OCI-LY3 (cell line): ENCODE measurements around the gene B9D2.
A peak's percentile ranks its signal among the peaks of the same experiment; 100 is the strongest.

Experiments used
- H2AFZ ChIP-seq: fragments of 200-600, 300-600 bp; shearing (Covaris generic); 2 replicates; pipeline ENCODE4 v1.6.0; 2014; ENCODE audit warnings: antibody characterized with exemption, low read depth, low read length
- H3K27ac ChIP-seq: fragments of 200-600, 300-600 bp; sonication (generic); 2 replicates; pipeline ENCODE4 v1.5.1; 2014; ENCODE audit warnings: mild to moderate bottlenecking, low read length, moderate library complexity, mixed read lengths
- H3K27me3 ChIP-seq: fragments of 200-600, 300-600 bp; sonication (generic); 2 replicates; pipeline ENCODE4 v1.6.1; 2014; ENCODE audit warnings: low read depth, low read length, mixed read lengths
- H3K36me3 ChIP-seq: fragments of 200-600, 300-600 bp; sonication (generic); replicated peaks from 2 replicates; pipeline ENCODE3; 2014; ENCODE audit warnings: low read depth, low read length, mixed read lengths
- H3K4me1 ChIP-seq: fragments of 300-600, 200-600 bp; sonication (generic); 2 replicates; pipeline ENCODE4 v1.6.1; 2014; ENCODE audit warnings: low read length, mixed read lengths
- H3K4me2 ChIP-seq: fragments of 200-600, 300-600 bp; sonication (generic); 2 replicates; pipeline ENCODE4 v1.6.1; 2014; ENCODE audit warnings: low read length, mixed read lengths
- H3K4me3 ChIP-seq: fragments of 300-600, 200-600 bp; sonication (generic); 2 replicates; pipeline ENCODE4 v1.5.1; 2014; ENCODE audit warnings: antibody characterized with exemption, mild to moderate bottlenecking, low read length, moderate library complexity
- H3K79me2 ChIP-seq: fragments of 300-600, 200-600 bp; shearing (Covaris generic); 2 replicates; pipeline ENCODE4 v1.6.1; 2014; ENCODE audit warnings: mild to moderate bottlenecking, low read length, mixed read lengths
- H3K9ac ChIP-seq: fragments of 300-600, 200-600 bp; shearing (Covaris generic); 2 replicates; pipeline ENCODE4 v1.6.0; 2014; ENCODE audit warnings: mild to moderate bottlenecking, low read length, moderate library complexity
- H3K9me3 ChIP-seq: fragments of 200-600, 300-600 bp; shearing (Covaris generic); 2 replicates; pipeline ENCODE4 v1.6.1; 2014; ENCODE audit warnings: low read length, mixed read lengths; ENCODE audit not compliant: insufficient read depth
- H4K20me1 ChIP-seq: fragments of 200-600, 300-600 bp; sonication (generic); 2 replicates; pipeline ENCODE4 v1.6.1; 2016; ENCODE audit warnings: low read length, mixed read lengths; ENCODE audit not compliant: insufficient read depth
- CTCF ChIP-seq: fragments of 200-600, 300-600 bp; sonication (generic); IDR thresholded peaks from 2 replicates; pipeline ENCODE4 v1.5.1; 2014; ENCODE audit warnings: antibody characterized with exemption, low read length, low read depth
- EZH2phosphoT487 ChIP-seq: fragments of 200-600 bp; shearing (Covaris generic); IDR thresholded peaks from 2 replicates; pipeline ENCODE4 v1.6.1; 2018; ENCODE audit warnings: antibody characterized with exemption, mixed run types, low read depth

Gene B9D2

GRCh38 chr19:41310033-41310831 is 53.7 kb downstream of the B9D2 start, which contains the start of gene CCDC97:
TSS of gene CCDC97 (plus strand) at chr19:41310172. CDS start at chr19:41310311, 139 bp downstream.
- no peaks in the 10 kb centered on the region for H3K27me3 ChIP-seq
- peaks cover 36% of the 10 kb centered on the region for H3K36me3 ChIP-seq
- peak within 1 kb of the TSS; percentile 84 for H3K27ac ChIP-seq

GRCh38 chr19:41309180-41310032 is 54.5 kb downstream of the B9D2 start:
- no peaks in the 10 kb centered on the region for H4K20me1 ChIP-seq
- H3K36me3 ChIP-seq = peaks cover 43% of the 10 kb centered on the region
- H3K4me1 ChIP-seq = peaks cover 28% of the 10 kb centered on the region
- peaks cover 30% of the 10 kb centered on the region for H3K79me2 ChIP-seq
- peak overlapping the region; percentile 84 for H3K9ac ChIP-seq
- H3K27ac ChIP-seq = peak overlapping the region; percentile 84
- H2AFZ ChIP-seq = peak overlapping the region; percentile 90
- H3K27me3 ChIP-seq = no peaks in the 10 kb centered on the region
- peak overlapping the region; percentile 92 for H3K4me3 ChIP-seq
- peak overlapping the region; percentile 90 for H3K4me2 ChIP-seq
- TF ChIP-seq CTCF = no peak
- no peak for TF ChIP-seq EZH2phosphoT487
- no peaks in the 10 kb centered on the region for H3K9me3 ChIP-seq

More at GRCh38 chr19:41310033-41310831, 53.7 kb downstream of the B9D2 start, which contains the start of gene CCDC97:
- H3K9me3 ChIP-seq = no peaks in the 10 kb centered on the region
- peaks cover 33% of the 10 kb centered on the region for H3K79me2 ChIP-seq
- H3K4me2 ChIP-seq = peak within 1 kb of the TSS; percentile 90
- H3K4me3 ChIP-seq = peak within 1 kb of the TSS; percentile 92
- no peaks in the 10 kb centered on the region for H4K20me1 ChIP-seq
- H3K4me1 ChIP-seq = peaks cover 28% of the 10 kb centered on the region
- TF ChIP-seq EZH2phosphoT487 (no peak), CTCF (no peak)
- peak within 1 kb of the TSS; percentile 90 for H2AFZ ChIP-seq
- H3K9ac ChIP-seq = peak within 1 kb of the TSS; percentile 84

- H4K20me1 ChIP-seq = no peaks in the 10 kb centered on the region
- no peaks in the 10 kb centered on the region for H3K9me3 ChIP-seq
- H3K4me2 ChIP-seq = peak overlapping the region; percentile 90
- peak; percentile 98 for TF ChIP-seq CTCF
- TF ChIP-seq EZH2phosphoT487 = no peak
- H2AFZ ChIP-seq = no peak overlapping the region
- peaks cover 28% of the 10 kb centered on the region for H3K4me1 ChIP-seq
- no peaks in the 10 kb centered on the region for H3K27me3 ChIP-seq
- H3K36me3 ChIP-seq = peaks cover 51% of the 10 kb centered on the region
- peaks cover 30% of the 10 kb centered on the region for H3K79me2 ChIP-seq
- H3K27ac ChIP-seq = peak overlapping the region; percentile 84
- H3K4me3 ChIP-seq = peak overlapping the region; percentile 92; the same call in 1 of the 2 replicates
- H3K9ac ChIP-seq = peak overlapping the region; percentile 84
Observed at GRCh38 chr19:41308450-41309179, 55.3 kb downstream of the B9D2 start.
